Stimulated activated CD8-positive, alpha-beta memory T cell treated with anti-CD3 and anti-CD28 coated beads, Interleukin-15, amount 100 ng/mL, for 4 hours (primary cell): Measurements from ENCODE around the gene CIBAR2.

Experiments
- DNase-seq, 2 donors: peaks; one replicate each; pipeline ENCODE4 v3.0.0-alpha.2; 2020; ENCODE audit warnings: low read depth in 2 of 2

CIBAR2 gene

GRCh38 chr16:85083051-85083639, 29.1 kb downstream of the CIBAR2 start:
- DNase-seq: no peak

- no peak for DNase-seq
Observed at GRCh38 chr16:85082173-85083050, 29.9 kb downstream of the CIBAR2 start.

- DNase-seq: no peak
Observed at GRCh38 chr16:85081765-85082164, 30.5 kb downstream of the CIBAR2 start.

- no peak for DNase-seq
Observed at GRCh38 chr16:85081038-85081437, 31.2 kb downstream of the CIBAR2 start.

GRCh38 chr16:85079785-85080570, 32.3 kb downstream of the CIBAR2 start:
- no peak for DNase-seq

- DNase-seq: no peak
Observed at GRCh38 chr16:85078952-85079351, 33.3 kb downstream of the CIBAR2 start.

GRCh38 chr16:85078226-85078625, 34.0 kb downstream of the CIBAR2 start:
- DNase-seq: no peak

GRCh38 chr16:85077576-85078125, 34.6 kb downstream of the CIBAR2 start:
- DNase-seq: no peak

GRCh38 chr16:85077039-85077438, 35.2 kb downstream of the CIBAR2 start:
- DNase-seq: no peak

GRCh38 chr16:85075236-85075924, 36.9 kb downstream of the CIBAR2 start:
- no peak for DNase-seq

- DNase-seq: no peak
Observed at GRCh38 chr16:85074225-85074914, 37.9 kb downstream of the CIBAR2 start.

- no peak for DNase-seq
Observed at GRCh38 chr16:85072947-85073346, 39.3 kb downstream of the CIBAR2 start.

GRCh38 chr16:85072076-85072860, 40.0 kb downstream of the CIBAR2 start:
- DNase-seq: no peak

- no peak for DNase-seq
Observed at GRCh38 chr16:85069171-85069570, 43.1 kb downstream of the CIBAR2 start.

- no peak for DNase-seq
Observed at GRCh38 chr16:85068746-85069145, 43.5 kb downstream of the CIBAR2 start.

GRCh38 chr16:85067426-85067825, 44.8 kb downstream of the CIBAR2 start:
- no peak for DNase-seq

- DNase-seq: no peak
Observed at GRCh38 chr16:85067024-85067423, 45.2 kb downstream of the CIBAR2 start.

- no peak for DNase-seq
Observed at GRCh38 chr16:85066346-85066885, 45.9 kb downstream of the CIBAR2 start.

- no peak for DNase-seq
Observed at GRCh38 chr16:85065099-85065498, 47.2 kb downstream of the CIBAR2 start.

- no peak for DNase-seq
Observed at GRCh38 chr16:85064186-85064585, 48.1 kb downstream of the CIBAR2 start.
